ENCODE data around the gene THYN1.

The THYN1 gene

GRCh38 chr11:134235399-134235798, 17.8 kb downstream of the THYN1 start:
- Histone ChIP-seq H3K4me1 (ENCODE audit: insufficient read depth, low read length, severe bottlenecking) (no peaks in the 10 kb centered on the region), H4K20me1 (ENCODE audit: insufficient read depth, low read length) (no peaks in the 10 kb centered on the region), H3K9me3 (ENCODE audit: low read length) (no peaks in the 10 kb centered on the region), H3F3A (ENCODE audit: insufficient read depth, low read length) (no peaks in the 10 kb centered on the region), H3K27me3 (ENCODE audit: insufficient read depth, low read length) (peaks cover 10% of the 10 kb centered on the region), H3K9ac (ENCODE audit: low read length) (no peak overlapping the region), H3K4me3 (ENCODE audit: low read depth, low read length, poor library complexity, severe bottlenecking) (no peak overlapping the region), H3K9me2 (ENCODE audit: low read depth, low read length) (no peaks in the 10 kb centered on the region), H3K79me2 (ENCODE audit: insufficient read depth, low read length) (no peaks in the 10 kb centered on the region), H2AFZ (ENCODE audit: low read length) (no peak overlapping the region), H3K4me2 (ENCODE audit: low read length) (no peak overlapping the region), H3K27ac (ENCODE audit: low read depth, low read length, poor library complexity, severe bottlenecking) (no peak overlapping the region), H3K36me3 (ENCODE audit: insufficient read depth, low read length) (no peaks in the 10 kb centered on the region)
- TF ChIP-seq, protein P1, sequence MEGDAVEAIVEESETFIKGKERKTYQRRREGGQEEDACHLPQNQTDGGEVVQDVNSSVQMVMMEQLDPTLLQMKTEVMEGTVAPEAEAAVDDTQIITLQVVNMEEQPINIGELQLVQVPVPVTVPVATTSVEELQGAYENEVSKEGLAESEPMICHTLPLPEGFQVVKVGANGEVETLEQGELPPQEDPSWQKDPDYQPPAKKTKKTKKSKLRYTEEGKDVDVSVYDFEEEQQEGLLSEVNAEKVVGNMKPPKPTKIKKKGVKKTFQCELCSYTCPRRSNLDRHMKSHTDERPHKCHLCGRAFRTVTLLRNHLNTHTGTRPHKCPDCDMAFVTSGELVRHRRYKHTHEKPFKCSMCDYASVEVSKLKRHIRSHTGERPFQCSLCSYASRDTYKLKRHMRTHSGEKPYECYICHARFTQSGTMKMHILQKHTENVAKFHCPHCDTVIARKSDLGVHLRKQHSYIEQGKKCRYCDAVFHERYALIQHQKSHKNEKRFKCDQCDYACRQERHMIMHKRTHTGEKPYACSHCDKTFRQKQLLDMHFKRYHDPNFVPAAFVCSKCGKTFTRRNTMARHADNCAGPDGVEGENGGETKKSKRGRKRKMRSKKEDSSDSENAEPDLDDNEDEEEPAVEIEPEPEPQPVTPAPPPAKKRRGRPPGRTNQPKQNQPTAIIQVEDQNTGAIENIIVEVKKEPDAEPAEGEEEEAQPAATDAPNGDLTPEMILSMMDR (IDR thresholded peaks at IDR 0.05; ENCODE audit: low read length), result no peak
- TF ChIP-seq EZH2 (IDR thresholded peaks at IDR 0.05; ENCODE audit: borderline replicate concordance, low read length), result no peak

- no peak overlapping the region for H3K4me2 ChIP-seq (ENCODE audit: low read length)
- H3F3A ChIP-seq (ENCODE audit: insufficient read depth, low read length), result no peaks in the 10 kb centered on the region
- H3K79me2 ChIP-seq (ENCODE audit: insufficient read depth, low read length), result no peaks in the 10 kb centered on the region
- no peaks in the 10 kb centered on the region for H4K20me1 ChIP-seq (ENCODE audit: insufficient read depth, low read length)
- H3K4me1 ChIP-seq (ENCODE audit: insufficient read depth, low read length, severe bottlenecking), result no peaks in the 10 kb centered on the region
- peaks cover 15% of the 10 kb centered on the region for H3K27me3 ChIP-seq (ENCODE audit: insufficient read depth, low read length)
- H3K9me3 ChIP-seq (ENCODE audit: low read length), result no peaks in the 10 kb centered on the region
- no peak overlapping the region for H3K4me3 ChIP-seq (ENCODE audit: low read depth, low read length, poor library complexity, severe bottlenecking)
- H3K27ac ChIP-seq (ENCODE audit: low read depth, low read length, poor library complexity, severe bottlenecking), result no peak overlapping the region
- no peak for TF ChIP-seq EZH2 (IDR thresholded peaks at IDR 0.05; ENCODE audit: borderline replicate concordance, low read length)
- H3K9me2 ChIP-seq (ENCODE audit: low read depth, low read length), result no peaks in the 10 kb centered on the region
- H2AFZ ChIP-seq (ENCODE audit: low read length), result no peak overlapping the region
- no peak overlapping the region for H3K9ac ChIP-seq (ENCODE audit: low read length)
- no peaks in the 10 kb centered on the region for H3K36me3 ChIP-seq (ENCODE audit: insufficient read depth, low read length)
Measured at GRCh38 chr11:134233729-134234179, 19.4 kb downstream of the THYN1 start.

DNA sequence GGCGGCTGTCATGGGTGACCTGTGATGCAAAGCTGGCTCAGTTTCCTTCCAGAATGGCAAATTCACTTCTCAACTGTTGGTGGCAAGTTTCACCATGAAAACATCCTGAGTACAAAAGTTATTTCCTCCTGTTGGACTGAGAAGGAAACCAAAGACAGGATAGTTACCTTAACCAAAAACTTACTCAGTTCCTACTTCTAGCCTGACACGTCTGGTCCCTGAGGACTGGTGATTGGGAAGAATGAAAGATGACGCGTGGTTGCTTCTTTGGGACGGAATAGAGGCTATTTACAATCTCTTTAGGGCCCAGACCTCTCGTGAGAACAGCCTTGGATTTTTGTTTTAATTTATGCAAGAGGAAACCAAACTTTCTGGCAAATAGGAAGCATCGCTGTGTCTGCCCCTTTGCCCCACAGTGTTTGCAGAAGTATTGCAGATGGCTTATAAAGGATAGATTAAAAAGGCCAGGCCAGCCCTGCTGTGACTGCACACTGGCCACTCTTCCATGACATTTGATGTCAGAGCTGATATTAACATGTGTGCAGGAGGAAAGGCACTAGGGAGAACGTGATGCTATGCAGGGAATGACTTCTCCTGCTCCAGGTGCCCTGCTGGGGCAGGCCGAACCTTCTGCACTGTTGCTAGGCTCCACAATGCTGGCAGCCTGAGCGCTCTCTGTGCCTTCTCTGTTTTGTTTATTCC, 21.0 kb downstream of the THYN1 start:
- Histone ChIP-seq H3K9me3 (ENCODE audit: low read length) (no peaks in the 10 kb centered on the region), H3F3A (ENCODE audit: insufficient read depth, low read length) (no peaks in the 10 kb centered on the region), H3K79me2 (ENCODE audit: insufficient read depth, low read length) (no peaks in the 10 kb centered on the region), H3K4me2 (ENCODE audit: low read length) (no peak overlapping the region), H3K36me3 (ENCODE audit: insufficient read depth, low read length) (no peaks in the 10 kb centered on the region), H3K4me3 (ENCODE audit: low read depth, low read length, poor library complexity, severe bottlenecking) (no peak overlapping the region), H3K9me2 (ENCODE audit: low read depth, low read length) (no peaks in the 10 kb centered on the region), H3K27ac (ENCODE audit: low read depth, low read length, poor library complexity, severe bottlenecking) (no peak overlapping the region), H2AFZ (ENCODE audit: low read length) (no peak overlapping the region), H3K27me3 (ENCODE audit: insufficient read depth, low read length) (peaks cover 21% of the 10 kb centered on the region), H4K20me1 (ENCODE audit: insufficient read depth, low read length) (no peaks in the 10 kb centered on the region), H3K4me1 (ENCODE audit: insufficient read depth, low read length, severe bottlenecking) (no peaks in the 10 kb centered on the region), H3K9ac (ENCODE audit: low read length) (no peak overlapping the region)
- no peak for TF ChIP-seq EZH2 (IDR thresholded peaks at IDR 0.05; ENCODE audit: borderline replicate concordance, low read length)
- TF ChIP-seq, protein P1 (IDR thresholded peaks at IDR 0.05; ENCODE audit: low read length), result no peak

- Histone ChIP-seq H3K27me3 (ENCODE audit: insufficient read depth, low read length) (peaks cover 26% of the 10 kb centered on the region), H4K20me1 (ENCODE audit: insufficient read depth, low read length) (no peaks in the 10 kb centered on the region), H3K4me2 (ENCODE audit: low read length) (no peak overlapping the region), H3K4me1 (ENCODE audit: insufficient read depth, low read length, severe bottlenecking) (peaks cover 8% of the 10 kb centered on the region), H3F3A (ENCODE audit: insufficient read depth, low read length) (no peaks in the 10 kb centered on the region), H3K9me3 (ENCODE audit: low read length) (no peaks in the 10 kb centered on the region), H3K27ac (ENCODE audit: low read depth, low read length, poor library complexity, severe bottlenecking) (no peak overlapping the region), H3K79me2 (ENCODE audit: insufficient read depth, low read length) (no peaks in the 10 kb centered on the region), H3K4me3 (ENCODE audit: low read depth, low read length, poor library complexity, severe bottlenecking) (no peak overlapping the region), H3K9me2 (ENCODE audit: low read depth, low read length) (no peaks in the 10 kb centered on the region), H2AFZ (ENCODE audit: low read length) (no peak overlapping the region), H3K9ac (ENCODE audit: low read length) (no peak overlapping the region), H3K36me3 (ENCODE audit: insufficient read depth, low read length) (no peaks in the 10 kb centered on the region)
- TF ChIP-seq EZH2 (IDR thresholded peaks at IDR 0.05; ENCODE audit: borderline replicate concordance, low read length), result no peak
- TF ChIP-seq, protein P1 (IDR thresholded peaks at IDR 0.05; ENCODE audit: low read length), result no peak
Measured at GRCh38 chr11:134230339-134230738, 22.8 kb downstream of the THYN1 start.
